Upper lobe of right lung (tissue), 1 donor: ENCODE measurements around the gene KRTAP2-3. TPM values are rescaled to one million over a fixed set of nuclear protein-coding genes. Genes with fewer than 3 reads are reported as not detected.
"Not testable (repeated sequence)": the region's sequence is repeated elsewhere in the genome, so short reads cannot be mapped to it uniquely, and the experiment has no call there.

Source experiments
- ATAC-seq: fragments of 200-7000 bp; cut with Tn5 transposase; one replicate; pipeline ENCODE4 v1.9.1; 2020; ENCODE audit warnings: mild to moderate bottlenecking, moderate library complexity
- DNase-seq: peaks from one replicate; pipeline ENCODE4 v3.0.0-alpha.2; 2020
- H3K27ac ChIP-seq: fragments of 200-600 bp; one replicate; pipeline ENCODE4 v1.8.0; 2022
- H3K27me3 ChIP-seq: fragments of 200-600 bp; one replicate; pipeline ENCODE4 v1.8.0; 2022; ENCODE audit warnings: mild to moderate bottlenecking
- H3K36me3 ChIP-seq: fragments of 200-600 bp; one replicate; pipeline ENCODE4 v1.8.0; 2022
- H3K4me1 ChIP-seq: fragments of 200-600 bp; one replicate; pipeline ENCODE4 v1.8.0; 2022
- H3K4me3 ChIP-seq: fragments of 200-600 bp; one replicate; pipeline ENCODE4 v1.8.0; 2022; ENCODE audit warnings: mild to moderate bottlenecking
- H3K9me3 ChIP-seq: fragments of 200-600 bp; one replicate; pipeline ENCODE4 v1.8.0; 2022
- intact Hi-C: fragments of 100-400 bp; cut with DNase I; formaldehyde crosslinking; loops from one replicate; pipeline ENCODE4 v1.11.0; 2022
- total RNA-seq: library from RNA; stranded (reverse); fragmentation: NEBNext Ultra II Directional; extraction: Animal tissue kit (Norgen Biotek cat#: 25700); gene quantifications from one replicate; pipeline ENCODE4 v1.2.1, GENCODE V29; 2021
- TF ChIP-seq, protein P1 (sequence below): fragments of 200-600 bp; IDR thresholded peaks from one replicate; pipeline ENCODE4 v1.8.0; 2022; ENCODE audit warnings: antibody characterized with exemption
- donor health status: DM: no; HTN: yes; CAD: no; lungs with severe emphysema.

KRTAP2-3 gene
- total RNA-seq, 1 donor from 2014 or later, result not detected

DNA sequence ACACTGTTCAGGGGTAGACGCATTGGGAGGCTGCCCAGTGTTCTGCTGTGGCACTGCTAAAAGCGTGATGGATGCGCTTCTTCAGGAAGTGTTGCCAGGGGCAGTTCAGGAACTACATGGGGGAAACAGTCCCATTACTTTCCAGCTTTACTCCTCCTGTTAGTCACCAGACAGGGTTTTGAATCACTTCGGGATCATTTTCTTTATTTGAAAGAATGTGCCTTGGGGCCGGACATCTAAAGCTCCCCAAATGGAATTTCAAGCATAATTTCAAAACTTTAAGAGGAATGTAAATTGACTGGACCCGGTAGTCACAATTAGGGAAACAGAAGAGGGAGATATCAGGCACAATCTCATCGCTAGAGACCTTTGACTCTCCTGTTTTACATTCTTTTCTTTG is 11.5 kb downstream of the KRTAP2-3 start:
- H3K9me3 ChIP-seq, result no peaks in the 10 kb centered on the region
- ATAC-seq, result no peak
- no peak for DNase-seq
- H3K27me3 ChIP-seq, result peaks cover 11% of the 10 kb centered on the region
- H3K27ac ChIP-seq, result no peak overlapping the region
- intact Hi-C loops, result no loop called here
- H3K4me3 ChIP-seq, result no peak overlapping the region
- no peaks in the 10 kb centered on the region for H3K36me3 ChIP-seq
- TF ChIP-seq, protein P1, sequence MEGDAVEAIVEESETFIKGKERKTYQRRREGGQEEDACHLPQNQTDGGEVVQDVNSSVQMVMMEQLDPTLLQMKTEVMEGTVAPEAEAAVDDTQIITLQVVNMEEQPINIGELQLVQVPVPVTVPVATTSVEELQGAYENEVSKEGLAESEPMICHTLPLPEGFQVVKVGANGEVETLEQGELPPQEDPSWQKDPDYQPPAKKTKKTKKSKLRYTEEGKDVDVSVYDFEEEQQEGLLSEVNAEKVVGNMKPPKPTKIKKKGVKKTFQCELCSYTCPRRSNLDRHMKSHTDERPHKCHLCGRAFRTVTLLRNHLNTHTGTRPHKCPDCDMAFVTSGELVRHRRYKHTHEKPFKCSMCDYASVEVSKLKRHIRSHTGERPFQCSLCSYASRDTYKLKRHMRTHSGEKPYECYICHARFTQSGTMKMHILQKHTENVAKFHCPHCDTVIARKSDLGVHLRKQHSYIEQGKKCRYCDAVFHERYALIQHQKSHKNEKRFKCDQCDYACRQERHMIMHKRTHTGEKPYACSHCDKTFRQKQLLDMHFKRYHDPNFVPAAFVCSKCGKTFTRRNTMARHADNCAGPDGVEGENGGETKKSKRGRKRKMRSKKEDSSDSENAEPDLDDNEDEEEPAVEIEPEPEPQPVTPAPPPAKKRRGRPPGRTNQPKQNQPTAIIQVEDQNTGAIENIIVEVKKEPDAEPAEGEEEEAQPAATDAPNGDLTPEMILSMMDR, result no peak
- no peaks in the 10 kb centered on the region for H3K4me1 ChIP-seq

DNA sequence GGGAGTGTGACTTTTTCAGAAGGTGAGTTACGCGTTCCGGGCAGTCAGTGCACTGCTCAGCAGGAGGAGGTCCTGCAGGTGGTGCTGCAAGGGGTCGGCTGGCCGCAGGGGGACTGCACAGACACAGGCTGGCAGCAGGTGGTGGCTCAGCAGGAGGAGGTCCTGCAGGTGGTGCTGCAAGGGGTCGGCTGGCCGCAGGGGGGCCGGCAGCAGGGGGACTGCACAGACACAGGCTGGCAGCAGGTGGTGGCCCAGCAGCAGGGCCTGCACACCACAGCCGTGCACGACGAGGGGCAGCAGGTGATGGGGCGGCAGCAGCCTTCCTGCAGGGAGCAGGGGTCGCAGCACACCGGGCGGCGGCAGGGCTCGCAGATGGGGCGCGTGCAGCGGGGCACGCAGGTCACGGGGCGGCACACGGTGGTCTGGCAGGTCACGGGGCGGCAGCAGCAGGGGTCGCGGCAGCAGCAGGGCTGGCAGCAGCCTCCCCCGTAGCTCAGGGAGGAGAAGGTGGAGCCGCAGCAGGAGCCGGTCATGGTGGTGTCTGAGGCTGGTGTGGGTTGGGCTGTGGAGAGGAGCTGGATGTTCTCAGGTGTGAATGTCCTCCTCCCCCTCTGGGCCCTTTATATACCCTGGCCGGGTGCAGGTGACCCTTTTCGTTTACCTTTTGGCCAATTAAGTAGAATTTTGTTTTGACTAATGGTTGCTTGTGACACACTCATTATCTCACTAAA is 13.0 kb downstream of the KRTAP2-3 start, which contains the start of gene KRTAP2-1:
KRTAP2-1 (minus strand) TSS at position 582 of the 731 bp plus-strand sequence; CDS start at position 533, 49 bp downstream.
- H3K4me3 ChIP-seq, H3K9me3 ChIP-seq, H3K27ac ChIP-seq, H3K36me3 ChIP-seq, DNase-seq, H3K4me1 ChIP-seq, intact Hi-C loops: not testable (repeated sequence)
- peak; percentile 39 for ATAC-seq
- peaks cover 11% of the 10 kb centered on the region for H3K27me3 ChIP-seq

DNA sequence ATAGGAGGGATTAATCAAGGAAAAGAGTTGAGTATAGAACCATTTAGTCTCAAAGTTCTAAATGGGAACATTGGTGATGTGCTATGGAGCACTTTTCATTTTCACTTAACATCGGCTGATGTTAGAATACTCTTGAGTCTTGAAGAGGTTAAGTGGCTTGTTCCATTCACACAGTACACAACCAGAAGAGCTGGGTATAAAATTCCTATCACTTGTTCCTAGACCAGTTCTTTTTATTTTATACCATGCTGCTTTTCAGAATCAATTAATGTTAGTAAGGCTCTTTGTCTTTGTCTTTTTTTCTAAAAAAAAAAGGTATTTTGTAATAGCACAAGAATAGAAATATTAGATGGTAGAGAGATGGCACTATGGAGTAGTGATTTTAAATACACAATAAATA is 17.0 kb downstream of the KRTAP2-3 start:
- TF ChIP-seq, protein P1, result no peak
- Histone ChIP-seq H3K27ac (no peak overlapping the region), H3K36me3 (no peaks in the 10 kb centered on the region), H3K9me3 (no peaks in the 10 kb centered on the region), H3K4me1 (no peaks in the 10 kb centered on the region), H3K27me3 (peaks cover 11% of the 10 kb centered on the region), H3K4me3 (no peak overlapping the region)
- DNase-seq (no peak), ATAC-seq (no peak)
- intact Hi-C loops, result no loop called here

DNA sequence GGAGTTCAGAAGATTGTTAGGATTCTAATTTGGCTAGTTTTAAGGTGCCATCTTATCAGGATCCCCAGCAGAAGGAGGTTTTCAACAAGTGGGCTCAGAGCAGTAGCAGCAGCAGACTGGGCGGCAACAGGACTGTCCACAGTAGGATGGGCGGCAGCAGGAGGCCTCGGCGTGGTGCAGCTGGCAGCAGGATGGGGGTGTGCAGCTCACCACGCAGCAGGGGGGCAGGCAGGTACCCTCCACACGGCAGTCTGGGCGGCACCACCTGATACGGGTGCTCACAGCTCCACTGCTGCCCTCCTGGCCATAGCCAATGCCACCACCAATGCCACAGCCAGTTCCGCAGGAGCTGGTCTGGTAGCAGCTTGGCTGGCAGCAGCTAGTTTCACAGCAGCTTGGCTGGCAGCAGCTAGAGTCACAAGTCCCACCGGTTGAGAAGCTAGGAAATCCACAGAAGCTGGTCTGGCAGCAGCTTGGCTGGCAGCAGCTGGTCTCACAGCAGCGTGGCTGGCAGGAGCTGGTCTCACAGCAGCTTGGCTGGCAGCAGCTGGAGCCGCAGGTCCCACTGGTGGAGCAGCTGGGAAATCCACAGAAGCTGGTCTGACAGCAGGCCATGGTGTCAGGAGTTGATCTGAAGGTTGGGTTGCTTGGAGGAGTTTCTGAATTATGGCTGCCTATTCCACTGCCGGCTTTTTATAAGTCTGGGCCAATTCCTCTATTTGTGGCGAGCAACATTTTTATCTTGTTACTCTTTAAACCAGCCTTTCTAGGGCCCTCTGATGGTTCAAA is 18.9 kb downstream of the KRTAP2-3 start, which contains the start of gene KRTAP1-1:
KRTAP1-1 (minus strand) TSS at position 668 of the 789 bp plus-strand sequence; CDS start at position 615, 53 bp downstream.
- H3K4me3 ChIP-seq, H3K4me1 ChIP-seq, H3K36me3 ChIP-seq, H3K27me3 ChIP-seq, intact Hi-C loops, ATAC-seq, H3K27ac ChIP-seq, DNase-seq, H3K9me3 ChIP-seq: not testable (repeated sequence)

DNA sequence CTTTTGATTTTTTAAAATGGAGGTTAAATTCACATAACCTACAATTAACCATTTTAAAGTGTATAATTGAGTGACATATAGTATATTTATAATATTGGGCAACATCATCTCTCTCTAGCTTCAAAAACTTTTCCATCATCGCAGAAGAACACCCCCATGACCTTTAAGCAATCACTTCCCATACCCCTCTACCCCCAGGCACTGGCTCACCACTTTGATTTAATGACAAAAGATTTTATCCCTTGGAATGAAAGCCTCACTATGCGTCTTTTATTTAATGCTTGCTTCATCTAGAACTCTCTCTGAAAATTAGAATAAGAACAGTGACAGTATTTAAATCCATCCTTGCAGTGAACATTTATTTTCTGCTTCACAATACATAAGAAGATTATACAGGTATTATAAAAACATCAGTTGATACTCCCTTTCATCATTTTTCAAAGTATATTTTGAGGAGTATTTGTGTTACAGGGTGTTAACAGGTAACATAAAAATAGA is 22.0 kb downstream of the KRTAP2-3 start:
- TF ChIP-seq, protein P1, result no peak
- Histone ChIP-seq H3K4me1 (no peaks in the 10 kb centered on the region), H3K9me3 (no peaks in the 10 kb centered on the region), H3K27ac (no peak overlapping the region), H3K27me3 (no peaks in the 10 kb centered on the region), H3K36me3 (no peaks in the 10 kb centered on the region), H3K4me3 (no peak overlapping the region)
- no peak for DNase-seq
- no peak for ATAC-seq
- intact Hi-C loops, result no loop called here

DNA sequence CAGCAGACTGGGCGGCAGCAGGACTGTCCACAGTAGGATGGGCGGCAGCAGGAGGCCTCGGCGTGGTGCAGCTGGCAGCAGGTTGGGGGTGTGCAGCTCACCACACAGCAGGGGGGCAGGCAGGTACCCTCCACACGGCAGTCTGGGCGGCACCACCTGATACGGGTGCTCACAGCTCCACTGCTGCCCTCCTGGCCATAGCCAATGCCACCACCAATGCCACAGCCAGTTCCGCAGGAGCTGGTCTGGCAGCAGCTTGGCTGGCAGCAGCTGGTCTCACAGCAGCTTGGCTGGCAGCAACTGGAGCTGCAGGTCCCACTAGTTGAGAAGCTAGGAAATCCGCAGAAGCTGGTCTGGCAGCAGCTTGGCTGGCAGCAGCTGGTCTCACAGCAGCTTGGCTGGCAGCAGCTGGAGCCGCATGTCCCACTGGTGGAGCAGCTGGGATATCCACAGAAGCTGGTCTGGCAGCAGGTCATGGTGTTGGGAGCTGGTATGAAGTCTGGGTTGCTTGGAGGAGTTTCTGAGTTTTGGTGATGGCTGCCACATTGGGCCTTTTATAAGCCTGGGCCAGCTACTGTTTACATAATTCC is 25.5 kb downstream of the KRTAP2-3 start, which contains the start of gene KRTAP1-3:
KRTAP1-3 (minus strand) TSS at position 529 of the 590 bp plus-strand sequence; CDS start at position 476, 53 bp downstream.
- H3K4me1 ChIP-seq, H3K4me3 ChIP-seq, H3K36me3 ChIP-seq, intact Hi-C loops, DNase-seq, ATAC-seq, H3K27ac ChIP-seq, H3K9me3 ChIP-seq, H3K27me3 ChIP-seq: not testable (repeated sequence)
